Stimulated activated naive CD8-positive, alpha-beta T cell treated with anti-CD3 and anti-CD28 coated beads, Interleukin-15, Interleukin-2, amounts not matched to agents 100 U/mL and 50 U/mL, for 24 hours (primary cell): ENCODE data around the gene DOCK9.

Experiments used
- ATAC-seq: fragments of 150-1000 bp; cut with Tn5 transposase; one replicate; pipeline ENCODE4 v1.10.0; 2021
- DNase-seq: peaks from one replicate; pipeline ENCODE4 v3.0.0; 2021

DOCK9 gene

DNA sequence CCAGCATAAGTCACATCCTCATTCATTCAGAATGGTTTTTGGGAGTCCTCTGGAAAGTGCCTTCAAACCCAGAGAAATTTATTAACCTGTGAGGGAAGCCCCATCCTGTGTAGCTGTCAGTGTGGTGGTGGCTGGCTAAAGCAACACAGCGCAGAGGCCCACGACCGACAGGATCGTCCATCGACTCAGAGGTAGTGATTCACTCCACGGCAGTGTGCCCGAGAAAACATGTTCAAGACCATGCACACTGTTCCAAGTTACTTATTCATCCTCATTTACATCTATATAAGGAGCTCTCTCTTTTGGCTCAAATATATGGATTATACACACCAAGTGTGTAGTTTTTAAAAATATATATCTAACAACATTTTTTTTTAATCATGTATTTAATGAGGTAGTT is 129.1 kb downstream of the DOCK9 start:
- no peak for ATAC-seq
- no peak for DNase-seq

DNA sequence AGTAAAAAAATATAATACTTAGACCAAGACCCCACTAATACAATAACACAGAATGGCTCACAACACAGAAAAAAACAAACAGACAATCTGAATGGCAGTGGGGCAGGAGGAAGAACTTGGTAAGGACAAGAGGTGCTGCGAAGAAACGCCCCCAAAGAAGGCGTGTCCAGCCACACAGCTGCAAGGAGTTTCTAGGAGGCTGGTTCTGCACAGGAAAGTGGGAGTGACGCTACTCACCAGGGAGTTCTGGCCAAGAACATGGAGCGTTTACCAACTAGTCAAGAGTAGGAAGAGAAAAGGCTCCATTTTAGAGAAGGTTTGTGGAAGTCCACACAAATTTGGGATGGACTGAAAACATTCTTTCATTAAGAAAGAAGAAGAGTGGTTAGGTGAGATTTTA is 130.1 kb downstream of the DOCK9 start:
- ATAC-seq, result no peak

DNA sequence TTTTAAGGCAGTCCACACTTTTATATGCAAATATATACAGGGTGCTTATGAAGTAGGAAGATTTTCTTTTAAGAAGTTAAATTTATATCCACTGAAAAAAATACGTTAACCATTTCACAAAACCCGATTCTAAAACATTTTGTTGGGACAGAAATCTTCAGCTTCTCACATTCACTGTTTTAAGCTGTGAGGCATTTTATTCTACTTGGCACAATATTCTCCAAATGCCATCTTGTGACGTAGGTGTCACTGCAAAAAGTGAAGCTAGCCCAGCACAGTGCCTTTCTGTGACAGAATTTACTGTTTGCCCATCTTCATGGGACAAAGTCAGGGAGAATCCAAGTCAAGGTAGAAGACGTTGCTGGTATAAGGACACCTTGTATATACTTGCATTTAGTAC is 130.9 kb downstream of the DOCK9 start:
- ATAC-seq (no peak), DNase-seq (no peak)

More for the DNA sequence above, 130.1 kb downstream of the DOCK9 start:
- DNase-seq, result no peak

DNA sequence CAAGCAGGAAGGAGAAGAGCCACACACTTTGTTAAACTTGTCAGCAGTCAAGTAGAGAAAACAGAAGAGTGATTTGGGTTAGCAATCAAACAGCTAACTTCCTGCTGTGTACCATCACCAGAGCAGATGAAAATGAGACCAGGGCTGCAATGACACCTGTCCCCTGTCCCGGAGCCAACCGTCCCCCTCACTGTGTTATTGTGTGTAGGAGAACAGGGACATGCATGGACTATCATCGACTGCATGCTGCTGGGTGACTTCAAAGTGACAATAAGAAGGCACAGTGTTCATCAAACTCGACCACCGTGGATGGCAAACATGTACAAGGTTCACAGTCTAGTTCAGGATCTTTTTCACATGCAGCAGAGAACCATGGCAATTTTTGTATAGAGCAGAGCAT is 131.3 kb downstream of the DOCK9 start:
- ATAC-seq, result no peak

DNA sequence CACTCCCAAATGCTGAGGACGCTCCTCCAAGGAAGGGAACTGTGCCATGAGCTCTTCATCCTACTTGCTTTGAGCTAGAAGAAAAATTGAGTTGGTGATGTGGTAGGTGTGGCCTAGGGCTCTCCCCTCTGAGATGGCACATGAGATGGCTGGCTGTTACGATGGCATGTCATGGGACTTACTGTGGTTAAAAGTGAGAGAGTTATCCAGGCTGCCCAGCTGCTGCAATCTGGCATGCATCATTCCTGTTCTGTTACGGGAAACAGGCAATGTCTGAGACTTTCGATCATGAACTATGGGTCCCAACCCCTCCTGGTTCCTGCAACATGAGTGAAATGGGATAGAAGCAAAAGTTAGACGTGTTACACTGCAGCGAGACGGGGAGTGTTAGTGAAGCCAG is 132.1 kb downstream of the DOCK9 start:
- DNase-seq, result no peak
- ATAC-seq, result no peak

More for the DNA sequence above, 131.3 kb downstream of the DOCK9 start:
- no peak for DNase-seq

DNA sequence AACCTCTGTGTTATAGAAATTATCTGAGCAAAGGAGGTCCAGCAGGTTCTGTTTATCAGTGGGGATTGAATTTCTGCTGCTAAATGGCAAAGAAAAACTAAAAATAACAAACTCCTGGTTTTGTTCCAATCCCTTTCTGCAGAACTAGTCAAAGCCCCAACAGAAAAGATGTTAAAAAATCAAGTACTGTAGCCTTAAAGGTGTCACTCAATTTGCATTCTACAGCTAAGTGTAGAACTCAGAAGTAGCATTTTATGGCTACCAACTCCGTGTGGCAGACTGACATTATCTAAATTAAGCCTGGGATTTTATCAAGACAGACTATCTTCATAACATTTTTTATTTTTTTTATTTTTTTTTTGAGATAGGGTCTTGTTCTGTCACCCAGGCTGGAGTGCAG is 133.8 kb downstream of the DOCK9 start:
- no peak for DNase-seq

DNA sequence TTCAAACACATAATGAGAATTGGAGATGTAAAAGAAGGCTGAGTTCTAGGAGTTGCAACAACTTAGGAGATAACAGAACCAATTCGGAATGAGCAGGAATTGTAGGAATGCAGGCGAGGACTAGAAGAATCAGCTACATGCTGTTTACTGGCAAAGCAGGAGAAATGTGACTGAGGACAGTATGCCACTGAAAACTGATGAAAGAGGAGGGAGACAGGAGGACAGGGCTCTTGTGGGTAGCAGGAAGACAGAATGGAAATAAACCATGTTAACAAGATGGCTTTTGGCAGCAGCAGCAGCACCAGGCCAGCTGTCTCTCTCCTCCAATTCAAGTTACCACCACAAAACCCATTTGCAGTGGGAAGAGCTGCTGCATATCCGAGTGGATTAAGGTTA is 134.4 kb downstream of the DOCK9 start:
- DNase-seq (no peak), ATAC-seq (no peak)

More for the DNA sequence above, 133.8 kb downstream of the DOCK9 start:
- ATAC-seq, result no peak

DNA sequence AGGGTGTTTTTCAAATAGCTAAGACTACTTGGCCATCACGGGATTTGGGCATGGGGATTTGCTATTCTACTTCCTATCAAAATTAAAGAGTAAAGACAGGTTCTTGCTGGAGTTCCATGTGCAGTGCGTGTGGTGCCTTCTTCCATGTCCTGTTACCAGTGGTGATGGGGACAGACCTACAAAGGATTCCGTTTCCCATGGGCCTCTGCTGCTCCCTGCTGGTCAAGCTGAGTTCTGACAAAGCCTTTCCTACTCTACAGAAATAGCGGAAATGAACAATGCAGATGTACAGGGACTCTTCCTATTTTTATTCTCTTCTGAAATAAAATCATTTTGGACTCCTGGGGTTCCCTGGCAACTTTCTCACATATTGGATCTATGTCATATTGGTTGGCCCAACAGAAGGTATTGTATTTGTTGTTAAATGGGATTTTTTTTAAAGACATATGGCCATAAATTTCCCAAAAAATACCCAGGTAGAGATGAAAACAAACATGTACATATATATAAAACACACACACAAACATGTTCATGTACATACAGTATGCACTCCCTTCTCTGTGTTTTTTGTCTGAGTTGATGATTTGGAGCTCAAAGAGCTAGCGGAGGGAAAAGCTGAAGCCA is 134.9 kb downstream of the DOCK9 start:
- peak; percentile 81 for ATAC-seq
- DNase-seq, result peak; percentile 78

DNA sequence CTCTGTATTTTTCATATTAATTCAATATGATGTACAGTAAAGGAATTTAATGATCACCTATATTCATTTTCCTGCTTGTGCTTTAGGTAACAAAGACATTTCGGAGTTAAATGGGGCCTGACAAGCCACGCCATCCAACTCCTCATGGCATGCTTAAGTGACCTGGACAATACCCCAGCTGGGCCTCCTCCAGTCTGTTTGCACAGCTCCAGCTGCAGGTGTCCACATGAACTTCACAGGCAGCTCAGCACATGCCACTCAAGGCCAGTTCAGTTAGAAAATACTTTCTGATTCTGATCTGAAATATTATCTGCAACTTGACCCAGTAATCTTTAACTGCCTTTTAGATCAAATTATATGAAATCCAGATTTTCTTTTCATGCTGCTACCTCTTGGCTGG is 135.8 kb downstream of the DOCK9 start:
- DNase-seq (no peak), ATAC-seq (no peak)

DNA sequence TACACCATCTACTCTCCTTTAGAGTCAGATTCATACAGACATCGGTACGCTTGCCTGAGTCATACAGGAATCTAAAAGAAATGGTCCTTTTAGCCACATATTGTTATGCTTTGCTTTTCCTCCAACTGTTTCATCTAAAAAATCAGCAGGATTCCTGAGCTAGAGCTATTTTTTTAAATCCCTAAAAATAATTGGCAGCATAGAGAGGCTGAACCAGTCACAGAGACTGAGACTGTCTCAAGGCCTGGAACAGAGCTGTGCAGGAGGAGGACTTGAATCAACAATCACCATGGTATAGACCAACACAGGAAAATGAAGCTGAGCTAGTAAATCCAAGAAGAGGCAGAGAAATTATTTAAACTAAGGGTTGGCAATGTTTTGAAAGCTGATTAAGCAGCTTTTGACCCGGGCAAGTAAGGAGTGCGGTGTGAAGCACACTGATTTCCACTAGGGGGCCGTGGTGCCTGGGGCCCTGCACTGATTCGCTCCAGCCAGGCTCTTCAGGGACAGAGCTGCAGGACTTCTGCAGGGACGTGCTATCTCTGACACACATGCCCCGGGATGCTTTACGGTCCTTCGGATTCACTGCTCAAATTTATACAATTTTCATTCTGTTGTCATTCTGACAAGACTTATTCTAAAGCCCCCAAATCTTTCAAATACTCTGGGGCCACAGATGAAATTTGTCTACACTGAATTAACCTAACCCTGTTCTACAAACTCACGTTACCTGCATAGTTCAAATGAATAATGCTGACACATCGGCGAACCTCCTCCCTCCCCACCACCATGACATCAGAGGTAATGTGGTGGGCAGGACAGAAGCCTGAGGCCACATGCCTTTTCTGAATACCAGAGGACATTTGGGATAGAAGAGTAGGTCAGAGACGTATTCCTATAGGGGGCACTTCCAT is 137.8 kb downstream of the DOCK9 start:
- ATAC-seq (peak; percentile 91), DNase-seq (peak; percentile 50)

DNA sequence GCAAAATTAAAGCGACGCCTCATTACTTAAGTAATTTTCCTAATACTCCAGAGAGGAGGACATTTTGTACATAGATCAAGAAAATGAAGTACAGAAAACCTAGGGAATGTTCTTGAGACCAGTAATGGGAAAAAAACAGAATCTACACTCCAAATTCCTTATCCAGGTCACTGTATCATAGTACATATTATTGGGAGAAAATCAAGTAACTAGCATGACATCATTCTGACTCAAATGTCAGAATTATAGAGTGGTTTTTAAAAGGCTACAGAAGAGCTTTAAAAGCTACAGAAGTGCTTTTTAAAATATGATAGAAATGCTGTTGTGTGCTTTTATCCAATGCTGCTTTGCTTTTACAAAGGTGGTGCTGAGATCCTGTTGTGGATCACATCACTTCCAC is 139.1 kb downstream of the DOCK9 start:
- ATAC-seq (no peak), DNase-seq (no peak)

DNA sequence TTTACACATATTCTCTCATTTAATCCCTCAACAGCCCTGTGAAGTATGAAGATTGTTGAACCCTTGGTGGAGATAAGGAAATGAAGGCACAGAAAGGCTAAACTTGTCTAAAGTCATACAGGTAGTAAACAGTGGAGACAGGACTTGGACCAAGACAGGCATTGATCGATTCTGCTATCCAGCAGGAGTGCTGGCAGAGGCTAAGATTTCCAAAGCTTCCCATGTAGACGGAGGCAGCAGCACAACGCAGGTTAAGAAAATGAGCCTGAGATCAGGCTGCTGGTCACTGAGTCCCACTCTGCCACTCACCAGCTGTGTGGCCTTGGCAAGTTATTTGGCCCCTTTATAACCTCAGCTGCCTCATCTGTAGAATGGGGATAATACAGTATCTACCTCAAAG is 140.0 kb downstream of the DOCK9 start:
- DNase-seq, result no peak
- no peak for ATAC-seq

DNA sequence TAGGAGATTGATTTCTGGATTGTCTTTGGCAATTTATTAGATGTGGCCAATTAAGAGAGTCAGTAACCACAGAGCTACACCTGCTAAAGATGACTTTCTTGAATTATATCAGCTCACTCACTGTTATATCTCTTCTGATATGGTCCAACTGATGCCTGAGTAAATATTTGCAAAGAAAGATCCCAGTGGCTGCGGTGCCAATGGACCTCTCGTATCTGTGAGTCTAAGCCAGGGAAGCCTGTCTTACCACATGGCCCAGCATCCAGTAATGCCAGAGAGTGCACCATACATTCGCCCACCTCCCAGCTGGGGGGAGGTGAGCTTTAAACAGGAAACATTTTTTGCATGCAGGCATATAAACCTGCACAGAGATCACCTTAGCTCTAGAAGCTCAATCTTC is 142.7 kb downstream of the DOCK9 start:
- ATAC-seq (no peak), DNase-seq (no peak)

DNA sequence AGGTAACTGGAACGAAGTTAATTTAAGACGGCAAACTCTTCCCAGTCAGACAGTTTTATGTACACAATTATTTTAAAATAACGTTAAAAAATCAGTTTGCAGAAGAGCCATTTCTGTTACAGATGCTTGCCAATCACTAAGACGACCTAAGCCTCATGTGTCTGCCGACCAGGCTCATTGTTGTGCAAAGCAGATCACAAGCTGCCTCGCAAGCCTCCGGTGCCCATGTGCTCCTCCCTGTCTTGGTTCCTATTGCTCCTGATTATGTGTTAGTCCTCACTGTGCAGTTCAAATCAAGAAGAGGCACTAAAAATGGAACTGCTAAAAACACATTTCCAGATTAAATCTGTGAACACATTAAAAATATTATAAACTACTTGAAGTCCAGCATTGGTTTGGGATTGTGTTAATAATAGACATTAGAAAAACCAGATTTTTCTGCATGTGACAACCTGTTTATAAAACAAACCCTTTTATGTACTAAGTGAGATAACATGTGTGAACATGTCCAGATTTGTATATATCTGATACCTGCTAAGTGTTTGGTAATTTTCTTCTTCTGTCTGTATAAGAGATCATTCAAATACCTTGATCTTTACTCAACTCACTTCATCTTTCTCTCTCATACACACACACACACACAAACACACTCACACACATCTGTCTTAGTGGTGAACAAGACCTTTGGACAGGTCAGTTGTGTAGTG is 143.5 kb downstream of the DOCK9 start:
- ATAC-seq, result no peak
- no peak for DNase-seq

DNA sequence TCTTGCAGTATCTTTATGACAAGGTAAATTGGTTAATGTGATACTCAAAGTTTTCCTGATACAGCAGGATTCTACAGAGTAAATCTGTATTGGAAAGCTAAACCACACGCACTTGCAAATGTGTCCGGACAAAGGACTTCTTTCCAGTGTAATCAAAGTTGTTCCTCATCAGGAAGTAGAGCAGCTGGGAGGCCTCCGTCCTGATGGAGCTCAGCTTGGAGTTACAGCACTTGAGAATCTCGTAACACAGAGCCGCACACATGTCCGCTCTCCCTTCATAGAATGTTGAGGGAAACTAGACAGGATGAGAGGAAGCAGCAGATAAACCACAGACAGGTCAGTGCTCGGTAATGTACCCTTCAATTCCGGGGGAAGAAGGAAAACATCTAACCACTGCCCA is 146.6 kb downstream of the DOCK9 start:
- DNase-seq (no peak), ATAC-seq (no peak)

DNA sequence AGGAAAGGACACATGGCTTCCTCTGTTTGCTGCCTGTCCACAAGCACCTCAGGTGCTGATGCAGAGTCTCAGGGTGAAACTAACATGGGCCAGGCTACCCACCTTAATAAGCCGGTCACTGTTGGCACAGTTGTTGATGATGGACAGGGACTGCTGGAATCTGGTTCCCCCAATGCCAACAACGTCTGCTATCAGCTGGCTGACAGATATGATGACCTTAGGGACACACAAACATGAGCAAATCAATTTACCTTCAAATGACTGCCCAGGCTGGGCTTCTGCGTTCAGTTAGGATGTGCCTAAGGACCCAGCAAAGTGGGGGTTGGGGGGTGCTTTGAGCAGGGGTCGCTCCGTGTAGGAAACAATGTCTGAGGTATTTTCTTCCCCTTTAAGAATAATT is 148.3 kb downstream of the DOCK9 start:
- DNase-seq (no peak), ATAC-seq (no peak)

DNA sequence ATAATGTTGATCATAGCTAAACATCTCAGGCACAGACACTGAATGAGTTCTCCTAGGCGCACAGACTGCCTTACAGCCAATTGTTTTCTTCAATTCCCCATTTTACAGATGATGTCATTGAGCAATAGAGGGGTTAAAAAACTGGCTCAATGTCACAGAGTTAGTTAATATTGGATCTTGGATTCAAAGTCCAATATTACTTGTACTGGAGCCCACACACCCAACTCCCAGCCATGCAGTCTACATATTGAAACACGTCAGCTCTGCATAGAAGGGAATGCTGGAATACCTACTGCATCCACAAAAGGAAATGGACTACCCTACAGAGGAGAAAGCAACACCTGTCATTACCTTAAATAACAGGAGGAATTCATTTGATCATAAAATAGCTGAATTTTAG is 149.2 kb downstream of the DOCK9 start:
- ATAC-seq, result no peak
- DNase-seq, result no peak

DNA sequence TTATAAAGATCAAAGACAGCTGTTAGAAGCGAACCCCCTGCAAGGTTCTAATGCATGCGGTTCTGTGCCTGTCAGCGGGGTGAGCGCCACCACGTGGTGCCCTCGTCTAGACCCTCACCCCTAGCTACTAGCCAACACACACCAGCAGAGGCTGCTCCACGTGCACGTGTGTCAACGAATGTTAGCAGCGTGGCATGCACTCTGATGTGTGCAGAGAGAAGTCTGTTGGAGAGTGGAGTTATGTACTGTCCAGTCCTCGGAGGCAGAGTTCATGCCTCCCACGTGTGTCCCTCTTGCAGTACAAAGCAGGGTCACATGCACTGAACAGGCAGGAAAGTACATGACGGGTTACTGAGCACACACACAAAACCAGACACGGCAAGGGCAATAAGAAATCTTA is 150.4 kb downstream of the DOCK9 start:
- ATAC-seq, result no peak

DNA sequence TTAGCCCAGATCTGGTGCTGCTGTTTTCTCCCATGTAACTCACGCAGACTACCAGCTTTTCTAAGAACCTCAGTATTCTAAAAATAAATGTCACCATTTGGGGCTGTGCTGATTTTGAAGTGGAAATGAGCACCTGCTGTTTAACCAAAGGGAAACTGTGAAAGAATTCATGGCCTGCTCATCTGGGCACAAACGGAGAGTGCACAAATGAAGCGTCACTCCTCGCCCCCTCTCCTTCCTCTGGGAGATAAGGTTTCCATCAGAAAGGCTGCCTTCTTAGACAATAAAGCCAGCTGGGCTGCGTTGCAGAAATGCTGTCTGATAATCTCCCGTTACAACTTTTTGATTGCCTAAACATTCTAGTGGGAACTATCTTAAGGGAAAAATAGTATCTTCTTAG is 151.7 kb downstream of the DOCK9 start:
- ATAC-seq, result no peak
- no peak for DNase-seq

More for the DNA sequence above, 150.4 kb downstream of the DOCK9 start:
- no peak for DNase-seq

DNA sequence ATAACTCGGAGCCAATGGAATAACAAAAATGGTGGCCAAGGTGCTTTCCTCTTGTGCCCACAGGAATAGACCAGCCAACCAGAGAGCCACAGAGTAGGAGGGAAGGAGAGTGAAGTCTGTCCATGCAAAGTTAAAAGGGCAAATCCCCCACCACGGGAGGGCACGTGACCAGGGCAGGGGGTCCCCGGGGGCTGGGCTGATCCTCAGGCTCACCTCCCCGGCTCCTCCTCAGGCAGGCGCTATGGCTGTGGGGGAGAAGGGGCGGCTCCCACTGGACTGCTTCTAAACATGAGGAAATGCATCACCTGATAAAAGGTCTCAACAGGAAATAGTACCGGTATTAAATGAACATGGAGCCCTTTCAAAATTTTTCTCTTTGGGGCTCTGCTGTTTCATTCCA is 152.2 kb downstream of the DOCK9 start:
- DNase-seq (no peak), ATAC-seq (no peak)

DNA sequence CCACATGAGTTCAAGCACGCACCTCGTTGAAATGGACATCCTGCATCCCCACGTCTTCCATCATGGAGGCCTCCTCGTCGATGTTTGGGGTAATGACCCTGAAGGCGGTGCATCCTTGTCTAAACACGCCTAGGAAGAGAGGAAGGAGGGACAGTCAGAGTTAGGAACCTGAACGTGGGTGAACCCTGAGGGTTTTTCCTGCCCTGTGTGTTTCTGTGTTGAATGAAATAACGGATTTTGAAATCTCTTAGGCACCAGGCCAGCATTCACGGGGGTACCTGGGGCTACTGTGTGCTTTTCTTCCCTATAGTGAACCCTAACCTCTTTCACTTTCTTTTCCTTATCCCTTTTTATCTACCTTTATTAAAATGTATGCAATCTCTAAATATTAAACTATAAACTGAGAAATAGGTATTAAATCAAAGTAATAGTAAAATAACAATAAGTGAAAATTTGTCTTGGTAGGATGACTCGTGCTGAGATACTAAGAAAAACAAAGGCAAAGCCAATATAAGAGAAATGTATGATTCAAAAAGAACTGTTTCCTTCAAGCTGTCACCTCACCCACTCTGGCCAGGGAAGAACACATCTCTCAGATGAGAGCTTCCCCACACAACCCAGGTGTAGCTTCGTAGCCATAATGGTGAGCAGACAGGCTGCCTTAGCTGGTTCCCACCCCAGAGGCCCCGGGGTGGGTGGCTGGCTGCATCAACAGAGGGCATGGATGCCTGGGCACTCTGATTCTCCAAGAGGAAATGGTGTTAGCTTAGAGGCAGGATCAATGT is 153.3 kb downstream of the DOCK9 start:
- no peak for DNase-seq
- ATAC-seq, result no peak

DNA sequence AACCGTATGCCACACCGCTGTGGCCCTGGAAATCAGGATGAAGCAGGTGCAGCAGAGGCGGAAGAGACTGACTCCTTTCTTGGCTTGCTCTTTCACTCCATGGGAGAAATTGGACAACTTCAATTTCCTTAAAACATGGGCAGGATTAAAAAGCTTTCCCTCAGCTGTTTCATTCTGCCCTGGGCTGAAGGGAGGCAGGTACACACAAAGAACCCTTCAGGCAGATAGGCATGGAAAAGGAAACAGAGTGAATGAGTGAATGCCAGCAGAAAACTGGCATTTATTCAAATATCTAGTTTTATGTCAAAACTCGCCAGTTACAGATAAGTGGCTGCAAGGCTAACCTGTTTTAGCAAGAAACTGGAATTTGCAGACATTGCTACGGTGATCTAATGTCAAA is 154.4 kb downstream of the DOCK9 start:
- DNase-seq (no peak), ATAC-seq (no peak)
